HepG2 (cell line): ENCODE results near the gene EEF1A1. TPM values are rescaled to one million over a fixed set of nuclear protein-coding genes. Genes with fewer than 3 reads are reported as not detected.

Experiments used
- AFF4 ChIP-seq: sonication (generic); formaldehyde crosslinking; IDR thresholded peaks from 2 replicates; pipeline ENCODE4 v1.4.0; 2020; ENCODE audit warnings: missing genetic modification reagents
- ARNT2 ChIP-seq: sonication (generic); formaldehyde crosslinking; IDR thresholded peaks from 2 replicates; pipeline ENCODE4 v1.8.0; 2022; ENCODE audit warnings: mild to moderate bottlenecking, low read depth, missing genetic modification reagents, moderate library complexity
- CENPX ChIP-seq: sonication (generic); formaldehyde crosslinking; IDR thresholded peaks from 2 replicates; pipeline ENCODE4 v1.9.0; 2021; ENCODE audit warnings: mild to moderate bottlenecking, missing genetic modification reagents, moderate library complexity
- CREM ChIP-seq, 2 experiments: sonication (generic) in 1 of 2; formaldehyde crosslinking in 1 of 2; IDR thresholded peaks; 2 replicates each; pipeline versions ENCODE4 v1.4.0 to v1.6.1; 2016 to 2020; ENCODE audit warnings: antibody characterized with exemption in 1 of 2, mild to moderate bottlenecking in 1 of 2, missing genetic modification reagents in 1 of 2
- FOXA1 ChIP-seq, 2 experiments: fragments of 450-650 bp in 1 of 2; sonication (generic) in 1 of 2; formaldehyde crosslinking in 1 of 2; IDR thresholded peaks; 2 replicates each; pipeline versions ENCODE4 v1.4.0 to v1.6.1; 2016 to 2020; ENCODE audit warnings: missing genetic modification reagents in 1 of 2
- GABPA ChIP-seq, 2 experiments: IDR thresholded peaks; 2 replicates each; pipeline ENCODE4 v1.6.1; 2011 to 2016; ENCODE audit warnings: low read depth in 2 of 2, low read length in 1 of 2, missing biosample characterization in 1 of 2, missing genetic modification characterization in 1 of 2
- IKZF4 ChIP-seq: sonication (generic); formaldehyde crosslinking; IDR thresholded peaks from 2 replicates; pipeline ENCODE4 v1.5.1; 2020; ENCODE audit warnings: borderline replicate concordance, mild to moderate bottlenecking, low read depth, missing genetic modification reagents; ENCODE audit errors: not compliant biosample characterization
- KDM6A ChIP-seq: IDR thresholded peaks from 2 replicates; pipeline ENCODE4 v1.6.1; 2016; ENCODE audit warnings: low read depth
- NFYB ChIP-seq: sonication (generic); formaldehyde crosslinking; IDR thresholded peaks from 2 replicates; pipeline ENCODE4 v1.4.0; 2020; ENCODE audit warnings: missing genetic modification reagents
- PBX2 ChIP-seq: IDR thresholded peaks from 2 replicates; pipeline ENCODE4 v1.6.1; 2016; ENCODE audit warnings: control low read depth
- PPARG ChIP-seq: conservative IDR thresholded peaks from 2 replicates; pipeline ENCODE4 v1.6.1; 2016; ENCODE audit warnings: missing biosample characterization, missing genetic modification reagents
- RBFOX2 ChIP-seq: fragments of 200-400 bp; formaldehyde crosslinking; IDR thresholded peaks from 2 replicates; pipeline ENCODE4 v1.6.1; 2017; ENCODE audit warnings: low read depth, mild to moderate bottlenecking, low read length
- SAP130 ChIP-seq: IDR thresholded peaks from 2 replicates; pipeline ENCODE4 v1.6.1; 2016; ENCODE audit warnings: low read depth
- U2AF1 ChIP-seq: fragments of 200-400 bp; formaldehyde crosslinking; optimal IDR thresholded peaks from 2 replicates; pipeline ENCODE3; 2017; ENCODE audit warnings: mild to moderate bottlenecking, low read depth, low read length
- ZBTB39 ChIP-seq: sonication (generic); formaldehyde crosslinking; IDR thresholded peaks from 2 replicates; pipeline ENCODE4 v1.5.0; 2020; ENCODE audit warnings: missing genetic modification reagents
- ZNF282 ChIP-seq: fragments of 450-650 bp; IDR thresholded peaks from 2 replicates; pipeline ENCODE4 v1.6.1; 2018; ENCODE audit not compliant: partially characterized antibody
- ZNF577 ChIP-seq: sonication (generic); formaldehyde crosslinking; IDR thresholded peaks from 2 replicates; pipeline ENCODE4 v1.4.0; 2020; ENCODE audit warnings: mild to moderate bottlenecking, low read depth, missing genetic modification reagents, borderline replicate concordance
- ZNF691 ChIP-seq: sonication (generic); formaldehyde crosslinking; IDR thresholded peaks from 2 replicates; pipeline ENCODE4 v1.4.0; 2020; ENCODE audit warnings: missing genetic modification reagents, low read depth, mild to moderate bottlenecking, borderline replicate concordance
- ZSCAN31 ChIP-seq: sonication (generic); formaldehyde crosslinking; IDR thresholded peaks from 2 replicates; pipeline ENCODE4 v1.5.0; 2020; ENCODE audit warnings: low read depth, mild to moderate bottlenecking, missing genetic modification reagents
- polyA plus RNA-seq, 8 experiments: library from polyadenylated mRNA; depleted of rRNA in 3 of 8; stranded (reverse) in 7 of 8; unstranded in 1 of 8; fragments of >200 nt; fragmentation: Illumina TruSeq in 4 of 8; extraction: Trizol in 4 of 8; gene quantifications; 2 replicates each; pipeline versions ENCODE4 v1.2.1 to v1.2.3, GENCODE V29; 2011 to 2016; ENCODE audit warnings: low read depth in 4 of 8, missing spikeins in 1 of 8, mixed read lengths in 1 of 8; ENCODE audit not compliant: insufficient read depth in 1 of 8
- total RNA-seq, 5 experiments: library from RNA; depleted of rRNA; stranded (reverse); fragments of >200 nt; fragmentation: Illumina TruSeq; extraction: Trizol; gene quantifications; 2 replicates each; pipeline ENCODE4 v1.2.3, GENCODE V29; 2016; ENCODE audit warnings: low read depth in 1 of 5

Gene EEF1A1
- total and polyA plus RNA-seq, 2 of the 13 experiments (the other 11 are each of a cell fraction or from before 2014, with no cell fraction given), result 13,726 to 17,172 TPM

- TF ChIP-seq IKZF4 (no peak), GABPA (IDR thresholded peaks at IDR 0.05; ENCODE audit: low read depth, low read length) (peak; percentile 25; the same call in 1 of the 2 replicates), GABPA (CRISPR knock-in tag; IDR thresholded peaks at IDR 0.05; ENCODE audit: low read depth) (peak; percentile 73), U2AF1 (no peak), KDM6A (CRISPR knock-in tag) (no peak), ZNF691 (CRISPR knock-in tag) (no peak; the same call in 1 of the 2 replicates), ZSCAN31 (CRISPR knock-in tag) (peak; percentile 95), SAP130 (peak; percentile 89), ARNT2 (peak; percentile 73; the same call in 1 of the 2 replicates), FOXA1 (IDR thresholded peaks at IDR 0.05) (no peak), FOXA1 (CRISPR knock-in tag; IDR thresholded peaks at IDR 0.05) (peak; percentile 19; the same call in 1 of the 2 replicates), NFYB (CRISPR knock-in tag) (0 out of 2 replicates have a peak, but pooled peaks have one; percentile 18), ZBTB39 (CRISPR knock-in tag) (peak; percentile 60; the same call in 1 of the 2 replicates), RBFOX2 (peak; percentile 99), ZNF577 (CRISPR knock-in tag) (no peak), CREM (IDR thresholded peaks at IDR 0.05) (no peak), CREM (CRISPR knock-in tag; IDR thresholded peaks at IDR 0.05) (no peak), AFF4 (CRISPR knock-in tag) (0 out of 2 replicates have a peak, but pooled peaks have one; percentile 68), ZNF282 (no peak), PPARG (CRISPR knock-in tag) (0 out of 2 replicates have a peak, but pooled peaks have one; percentile 38), CENPX (CRISPR knock-in tag) (no peak), PBX2 (no peak)
Observed at GRCh38 chr6:73523434-73524123, 2.7 kb upstream of the EEF1A1 start (continued).
